Astrocyte (in vitro differentiated cells and primary cell): ENCODE measurements around the gene SLC44A5. TPM values are rescaled to one million over a fixed set of nuclear protein-coding genes. Genes with fewer than 3 reads are reported as not detected.
A peak's percentile ranks its signal among the peaks of the same experiment; 100 is the strongest.

Source experiments
- DNase-seq: peaks from one replicate; pipeline ENCODE4 v3.0.0-alpha.2; 2010; ENCODE audit warnings: low read depth
- FAIRE-seq: peaks from 2 replicates; lab custom pipeline; 2011; peaks lifted over from hg19 to GRCh38; lab: Jason Lieb, UNC
- H2AFZ ChIP-seq: 2 replicates; pipeline ENCODE4 v1.6.0; 2012; ENCODE audit warnings: low read depth, low read length, inconsistent platforms
- H3K27ac ChIP-seq: 2 replicates; pipeline ENCODE4 v1.5.1; 2011; ENCODE audit warnings: low read depth, low read length, inconsistent platforms
- H3K27me3 ChIP-seq: 2 replicates; pipeline ENCODE4 v1.6.0; 2011; ENCODE audit warnings: low read length, inconsistent platforms; ENCODE audit not compliant: insufficient read depth
- H3K36me3 ChIP-seq: 2 replicates; pipeline ENCODE4 v1.5.1; 2011; ENCODE audit warnings: low read length, inconsistent platforms; ENCODE audit not compliant: insufficient read depth
- H3K4me1 ChIP-seq: 2 replicates; pipeline ENCODE4 v1.5.1; 2011; ENCODE audit warnings: low read length, inconsistent platforms; ENCODE audit not compliant: insufficient read depth
- H3K4me2 ChIP-seq: 2 replicates; pipeline ENCODE4 v1.6.0; 2012; ENCODE audit warnings: low read length, inconsistent platforms
- H3K4me3 ChIP-seq: 2 replicates; pipeline ENCODE4 v1.5.1; 2011; ENCODE audit warnings: low read depth, mild to moderate bottlenecking, low read length, inconsistent platforms; ENCODE audit not compliant: insufficient read depth
- H3K79me2 ChIP-seq: 2 replicates; pipeline ENCODE4 v1.6.0; 2012; ENCODE audit warnings: mild to moderate bottlenecking, low read length, inconsistent platforms; ENCODE audit not compliant: insufficient read depth
- H3K9ac ChIP-seq: 2 replicates; pipeline ENCODE4 v1.6.0; 2012; ENCODE audit warnings: mild to moderate bottlenecking, low read length, inconsistent platforms
- H3K9me3 ChIP-seq: 2 replicates; pipeline ENCODE4 v1.5.1; 2012; ENCODE audit warnings: low read depth, mild to moderate bottlenecking, low read length, inconsistent platforms; ENCODE audit not compliant: insufficient read depth
- H4K20me1 ChIP-seq: 2 replicates; pipeline ENCODE4 v1.6.0; 2012; ENCODE audit warnings: low read length, inconsistent platforms; ENCODE audit not compliant: insufficient read depth
- H3K27ac Mint-ChIP-seq: one replicate; pipeline ENCODE4 v1.8.0; 2021; ENCODE audit warnings: mild to moderate bottlenecking, mixed read lengths; ENCODE audit not compliant: unreplicated experiment
- H3K27me3 Mint-ChIP-seq: one replicate; pipeline ENCODE4 v1.8.0; 2021; ENCODE audit warnings: low read depth, mixed read lengths; ENCODE audit not compliant: unreplicated experiment
- H3K36me3 Mint-ChIP-seq: one replicate; pipeline ENCODE4 v1.8.0; 2021; ENCODE audit warnings: low read depth, mixed read lengths; ENCODE audit not compliant: unreplicated experiment
- H3K4me1 Mint-ChIP-seq: one replicate; pipeline ENCODE4 v1.8.0; 2021; ENCODE audit warnings: low read depth, mixed read lengths; ENCODE audit not compliant: unreplicated experiment
- H3K4me3 Mint-ChIP-seq: one replicate; pipeline ENCODE4 v1.8.0; 2021; ENCODE audit warnings: mild to moderate bottlenecking, moderate library complexity, mixed read lengths; ENCODE audit not compliant: unreplicated experiment
- H3K9me3 Mint-ChIP-seq: one replicate; pipeline ENCODE4 v1.8.0; 2021; ENCODE audit warnings: mild to moderate bottlenecking, mixed read lengths; ENCODE audit not compliant: unreplicated experiment
- EZH2 ChIP-seq: IDR thresholded peaks from 2 replicates; pipeline ENCODE4 v1.6.1; 2012; ENCODE audit warnings: mild to moderate bottlenecking, low read length, inconsistent platforms; ENCODE audit not compliant: insufficient read depth
- total RNA-seq: library from RNA; stranded (reverse); gene quantifications from 2 replicates; pipeline ENCODE4 v1.2.1, GENCODE V29; 2021
- TF ChIP-seq, protein P1 (sequence below): IDR thresholded peaks from 2 replicates; pipeline ENCODE4 v1.5.1; 2011; ENCODE audit warnings: low read depth, mild to moderate bottlenecking, inconsistent platforms, low read length, moderate library complexity; ENCODE audit not compliant: insufficient read depth

SLC44A5 gene
- total RNA-seq, 1 donor from 2014 or later, result 2.2 TPM

DNA sequence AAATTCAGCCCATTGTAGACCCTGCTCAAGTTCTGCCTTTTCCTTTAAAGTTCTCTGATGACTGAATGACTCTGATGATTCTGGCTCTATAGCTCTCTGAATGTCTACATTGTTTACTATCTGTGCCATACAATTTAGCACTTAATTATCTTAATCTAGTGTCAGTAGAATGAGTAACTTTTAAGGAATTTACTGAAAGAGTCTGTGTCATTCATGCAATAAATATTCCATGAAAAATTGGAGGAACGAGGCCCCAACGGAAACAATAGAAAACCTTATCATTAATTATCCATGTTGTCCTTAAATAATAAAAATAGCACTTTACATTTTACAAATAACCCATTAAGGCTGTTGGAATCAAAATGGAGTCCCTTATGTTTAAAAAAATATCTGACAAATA lies 77.8 kb downstream of the SLC44A5 start:
- no peaks in the 10 kb centered on the region for H3K36me3 Mint-ChIP-seq
- H3K4me1 Mint-ChIP-seq, result no peaks in the 10 kb centered on the region
- Histone ChIP-seq H4K20me1 (no peaks in the 10 kb centered on the region), H3K79me2 (no peaks in the 10 kb centered on the region), H3K27ac (no peak overlapping the region), H3K9ac (no peak overlapping the region), H3K27me3 (no peaks in the 10 kb centered on the region), H3K4me1 (no peaks in the 10 kb centered on the region), H3K9me3 (no peaks in the 10 kb centered on the region), H3K4me2 (no peak overlapping the region), H2AFZ (no peak overlapping the region), H3K4me3 (no peak overlapping the region), H3K36me3 (no peaks in the 10 kb centered on the region)
- H3K4me3 Mint-ChIP-seq, result no peak overlapping the region
- H3K27ac Mint-ChIP-seq, result no peak overlapping the region
- H3K9me3 Mint-ChIP-seq, result no peaks in the 10 kb centered on the region
- H3K27me3 Mint-ChIP-seq, result no peaks in the 10 kb centered on the region
- DNase-seq (no peak), FAIRE-seq (no peak)
- TF ChIP-seq, protein P1, sequence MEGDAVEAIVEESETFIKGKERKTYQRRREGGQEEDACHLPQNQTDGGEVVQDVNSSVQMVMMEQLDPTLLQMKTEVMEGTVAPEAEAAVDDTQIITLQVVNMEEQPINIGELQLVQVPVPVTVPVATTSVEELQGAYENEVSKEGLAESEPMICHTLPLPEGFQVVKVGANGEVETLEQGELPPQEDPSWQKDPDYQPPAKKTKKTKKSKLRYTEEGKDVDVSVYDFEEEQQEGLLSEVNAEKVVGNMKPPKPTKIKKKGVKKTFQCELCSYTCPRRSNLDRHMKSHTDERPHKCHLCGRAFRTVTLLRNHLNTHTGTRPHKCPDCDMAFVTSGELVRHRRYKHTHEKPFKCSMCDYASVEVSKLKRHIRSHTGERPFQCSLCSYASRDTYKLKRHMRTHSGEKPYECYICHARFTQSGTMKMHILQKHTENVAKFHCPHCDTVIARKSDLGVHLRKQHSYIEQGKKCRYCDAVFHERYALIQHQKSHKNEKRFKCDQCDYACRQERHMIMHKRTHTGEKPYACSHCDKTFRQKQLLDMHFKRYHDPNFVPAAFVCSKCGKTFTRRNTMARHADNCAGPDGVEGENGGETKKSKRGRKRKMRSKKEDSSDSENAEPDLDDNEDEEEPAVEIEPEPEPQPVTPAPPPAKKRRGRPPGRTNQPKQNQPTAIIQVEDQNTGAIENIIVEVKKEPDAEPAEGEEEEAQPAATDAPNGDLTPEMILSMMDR, result no peak
- TF ChIP-seq EZH2, result no peak

DNA sequence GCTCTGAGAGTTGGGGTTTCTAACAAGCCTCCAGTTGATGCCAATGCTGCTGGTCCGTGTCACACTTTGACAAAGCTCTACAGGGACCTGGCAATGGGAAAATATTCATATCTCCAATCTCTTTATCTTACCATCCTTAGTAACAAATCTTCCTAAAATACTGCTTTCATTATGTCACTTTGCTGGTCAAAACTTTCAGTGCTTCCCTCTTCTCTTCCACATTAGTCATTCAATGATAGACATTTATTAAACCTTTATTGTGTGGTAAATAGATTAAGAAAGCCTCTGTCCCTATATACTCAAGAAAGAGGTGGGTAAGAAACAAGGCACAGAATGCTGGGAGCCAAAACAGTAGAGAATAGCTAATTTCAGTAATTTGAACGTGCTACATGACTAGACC lies 79.3 kb downstream of the SLC44A5 start:
- Mint-ChIP-seq H3K4me1 (no peaks in the 10 kb centered on the region), H3K4me3 (no peak overlapping the region), H3K27ac (no peak overlapping the region), H3K9me3 (no peaks in the 10 kb centered on the region), H3K36me3 (no peaks in the 10 kb centered on the region), H3K27me3 (no peaks in the 10 kb centered on the region)
- Histone ChIP-seq H3K4me3 (no peak overlapping the region), H3K36me3 (no peaks in the 10 kb centered on the region), H3K9ac (no peak overlapping the region), H4K20me1 (no peaks in the 10 kb centered on the region), H3K27ac (no peak overlapping the region), H3K79me2 (no peaks in the 10 kb centered on the region), H2AFZ (no peak overlapping the region), H3K4me2 (no peak overlapping the region), H3K27me3 (no peaks in the 10 kb centered on the region), H3K4me1 (no peaks in the 10 kb centered on the region), H3K9me3 (no peaks in the 10 kb centered on the region)
- DNase-seq, result no peak
- TF ChIP-seq, protein P1, result no peak
- TF ChIP-seq EZH2, result no peak
- FAIRE-seq, result no peak

DNA sequence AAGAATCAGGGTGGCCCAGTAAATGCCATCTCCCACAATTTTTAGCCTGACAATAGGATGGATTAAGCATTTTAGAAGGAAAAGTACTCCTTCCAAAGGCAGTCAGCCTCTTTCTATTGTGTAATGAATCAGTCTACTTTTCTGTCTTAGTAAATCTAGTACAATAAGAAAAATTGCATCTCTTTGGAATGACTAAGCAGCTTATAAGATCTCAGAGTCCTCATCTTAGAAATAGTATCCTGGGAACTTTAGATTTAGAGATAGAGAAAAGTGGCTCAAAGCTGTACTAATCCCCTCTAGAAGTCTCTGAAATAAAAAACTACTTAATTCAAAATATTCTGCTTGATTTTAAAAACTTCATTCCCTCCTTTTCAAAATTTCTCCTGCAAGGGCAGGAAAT lies 81.4 kb downstream of the SLC44A5 start:
- Histone ChIP-seq H3K4me3 (no peak overlapping the region), H4K20me1 (no peaks in the 10 kb centered on the region), H3K27ac (no peak overlapping the region), H3K36me3 (no peaks in the 10 kb centered on the region), H3K9me3 (no peaks in the 10 kb centered on the region), H3K4me1 (no peaks in the 10 kb centered on the region), H3K4me2 (peak overlapping the region; percentile 5), H3K79me2 (no peaks in the 10 kb centered on the region), H3K27me3 (no peaks in the 10 kb centered on the region), H3K9ac (no peak overlapping the region), H2AFZ (no peak overlapping the region)
- H3K9me3 Mint-ChIP-seq, result no peaks in the 10 kb centered on the region
- FAIRE-seq, result no peak
- no peak overlapping the region for H3K27ac Mint-ChIP-seq
- TF ChIP-seq EZH2, result no peak
- TF ChIP-seq, protein P1, result no peak
- no peaks in the 10 kb centered on the region for H3K36me3 Mint-ChIP-seq
- DNase-seq, result peak; percentile 77
- H3K4me1 Mint-ChIP-seq, result no peaks in the 10 kb centered on the region
- H3K27me3 Mint-ChIP-seq, result no peaks in the 10 kb centered on the region
- H3K4me3 Mint-ChIP-seq, result no peak overlapping the region
